Small intestine (tissue), 7 donors: ENCODE measurements around the gene DENND4B. TPM values are rescaled to one million over a fixed set of nuclear protein-coding genes. Genes with fewer than 3 reads are reported as not detected.
"Not testable (repeated sequence)": the region's sequence is repeated elsewhere in the genome, so short reads cannot be mapped to it uniquely, and the experiment has no call there.

ENCODE experiments used
- DNase-seq, 2 donors: peaks; one replicate each; pipeline versions ENCODE4 v3.0.0 to v3.0.0-alpha.2; 2013
- FAIRE-seq: peaks from 2 replicates; lab custom pipeline; 2012; peaks lifted over from hg19 to GRCh38; lab: Jason Lieb, UNC
- H3K27ac ChIP-seq, 3 donors: one replicate each; pipeline ENCODE4 v1.5.1; 2013; ENCODE audit warnings: low read length in 2 of 3, mild to moderate bottlenecking in 2 of 3, control low read depth in 1 of 3, inconsistent platforms in 1 of 3, low read depth in 1 of 3, moderate library complexity in 1 of 3
- H3K27me3 ChIP-seq, 3 donors: one replicate each; pipeline ENCODE4 v1.6.1; 2013; ENCODE audit warnings: low read length in 3 of 3, inconsistent platforms in 1 of 3; ENCODE audit not compliant: control insufficient read depth in 3 of 3, insufficient read depth in 3 of 3
- H3K36me3 ChIP-seq, 3 donors: one replicate each; pipeline ENCODE4 v1.6.1; 2013; ENCODE audit warnings: low read length in 3 of 3, inconsistent platforms in 1 of 3, low read depth in 1 of 3, mild to moderate bottlenecking in 1 of 3, moderate library complexity in 1 of 3; ENCODE audit not compliant: control insufficient read depth in 3 of 3, insufficient read depth in 2 of 3
- H3K4me1 ChIP-seq, 3 donors: one replicate each; pipeline ENCODE4 v1.6.1; 2013; ENCODE audit warnings: low read length in 2 of 3, inconsistent platforms in 1 of 3, low read depth in 1 of 3, mild to moderate bottlenecking in 1 of 3, moderate library complexity in 1 of 3; ENCODE audit not compliant: control insufficient read depth in 3 of 3, insufficient read depth in 2 of 3
- H3K4me3 ChIP-seq, 3 donors: one replicate each; pipeline ENCODE4 v1.5.1; 2013; ENCODE audit warnings: low read length in 3 of 3, control low read depth in 1 of 3, inconsistent platforms in 1 of 3, low read depth in 1 of 3, mild to moderate bottlenecking in 1 of 3, moderate library complexity in 1 of 3
- H3K9me3 ChIP-seq, 2 donors: one replicate each; pipeline ENCODE4 v1.6.1; 2013; ENCODE audit warnings: low read depth in 1 of 2, low read length in 1 of 2; ENCODE audit not compliant: control insufficient read depth in 2 of 2, insufficient read depth in 1 of 2
- WGBS, 3 donors: extraction: QIAGEN DNeasy Blood & Tissue Kit; methylation state at CpG; one replicate each; pipeline ENCODE4 v1.1.7; 2013; 5-methylcytosine and 5-hydroxymethylcytosine counted together
- polyA plus RNA-seq, 4 donors: library from polyadenylated mRNA; stranded (reverse) in 3 of 4; unstranded in 1 of 4; fragments of 200-250 nt in 3 of 4; fragments of 120-200 nt in 1 of 4; gene quantifications; one replicate each; pipeline versions ENCODE4 v1.2.1 to v1.2.3, GENCODE V29; 2013
- donor health status: healthy with polysubstance abuse.
- donor health status: control.
- donor health status: control.
- donor health status: Bipolar disorder and iron deficiency.
- donor health status: healthy.

DENND4B gene
- polyA plus RNA-seq, 4 donors = 18.9 to 35.6 (median 20.3) TPM

- DNase-seq = no peak
- Histone ChIP-seq H3K9me3 (peaks cover 0 to 3% of the 10 kb centered on the region in 2 donors), H3K27me3 (no peaks in the 10 kb centered on the region), H3K4me1 (no peaks in the 10 kb centered on the region), H3K36me3 (peaks cover 0 to 27% (median 3%) of the 10 kb centered on the region in 3 donors), H3K4me3 (no peak overlapping the region), H3K27ac (no peak overlapping the region)
- FAIRE-seq = no peak
- 96 to 100% (median 96%) methylated on average over 1 of the region's 1 CpG for WGBS, 3 donors
These were observed 40.1 kb downstream of the DENND4B start for GRCh38 chr1:153906396-153906795.

DNA sequence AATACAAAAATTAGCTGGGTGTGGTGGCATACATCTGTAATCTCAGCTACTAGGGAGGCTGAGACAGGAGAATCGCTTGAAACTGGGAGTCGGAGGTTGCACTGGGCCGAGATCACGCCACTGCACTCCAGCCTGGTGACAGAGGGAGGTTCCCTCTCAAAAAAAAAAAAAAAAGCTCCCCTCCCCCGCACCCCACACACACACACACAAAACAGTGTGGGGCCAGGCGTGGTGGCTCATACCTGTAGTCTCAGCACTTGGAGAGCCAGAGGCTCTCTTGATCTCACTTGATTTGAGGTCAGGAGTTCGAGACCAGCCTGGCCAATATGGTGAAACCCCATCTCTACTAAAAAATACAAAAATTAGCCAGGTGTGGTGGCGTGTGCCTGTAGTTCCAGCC lies 40.6 kb downstream of the DENND4B start:
- FAIRE-seq = not testable (repeated sequence)
- 94 to 98% (median 97%) methylated on average over 7 to 8 of the region's 8 CpGs for WGBS, 3 donors

GRCh38 chr1:153903841-153904455 lies 42.6 kb downstream of the DENND4B start:
- DNase-seq (no peak), FAIRE-seq (no peak)
- H3K9me3 ChIP-seq = peaks cover 0 to 3% of the 10 kb centered on the region in 2 donors
- peaks cover 3 to 35% (median 3%) of the 10 kb centered on the region in 3 donors for H3K36me3 ChIP-seq
- 86 to 96% (median 95%) methylated on average over 14 of the region's 14 CpGs for WGBS, 3 donors
- H3K4me1 ChIP-seq = no peaks in the 10 kb centered on the region
- no peak overlapping the region for H3K27ac ChIP-seq
- H3K27me3 ChIP-seq = no peaks in the 10 kb centered on the region
- H3K4me3 ChIP-seq = no peak overlapping the region

More for the DNA sequence above, 40.6 kb downstream of the DENND4B start:
- not testable (repeated sequence) for H3K9me3 ChIP-seq, H3K4me3 ChIP-seq, H3K27me3 ChIP-seq, H3K27ac ChIP-seq, DNase-seq, H3K4me1 ChIP-seq
- H3K36me3 ChIP-seq = peaks cover 0 to 27% (median 3%) of the 10 kb centered on the region in 3 donors

GRCh38 chr1:153899509-153899908 lies 47.0 kb downstream of the DENND4B start:
- DNase-seq (no peak), FAIRE-seq (no peak)
- Histone ChIP-seq H3K4me1 (peaks cover 0 to 2% (median 0%) of the 10 kb centered on the region in 3 donors), H3K4me3 (no peak overlapping the region), H3K27me3 (no peaks in the 10 kb centered on the region), H3K9me3 (no peaks in the 10 kb centered on the region), H3K36me3 (peaks cover 3 to 39% (median 3%) of the 10 kb centered on the region in 3 donors), H3K27ac (no peak overlapping the region)
- WGBS, 3 donors = 92 to 98% (median 98%) methylated on average over 6 of the region's 6 CpGs

DNA sequence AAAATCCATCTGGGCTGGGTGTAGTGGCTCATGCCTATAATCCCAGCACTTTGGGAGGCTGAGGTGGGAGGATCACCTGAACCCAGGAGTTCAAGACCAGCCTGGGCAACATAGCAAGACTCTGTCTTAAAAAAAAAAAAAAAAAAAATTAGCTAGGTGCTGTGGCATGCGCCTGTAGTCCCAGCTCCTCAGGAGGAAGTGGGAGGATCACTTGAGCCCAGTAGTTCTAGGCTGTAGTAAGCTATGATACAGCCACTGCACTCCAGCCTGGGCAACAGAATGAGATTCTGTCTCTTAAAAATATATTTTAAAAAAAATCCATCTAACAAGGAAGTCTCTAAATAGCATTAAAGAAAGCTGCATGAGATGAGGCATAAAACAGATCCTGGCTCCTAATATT lies 50.7 kb downstream of the DENND4B start:
- H3K27me3 ChIP-seq, H3K9me3 ChIP-seq, FAIRE-seq, H3K4me3 ChIP-seq, H3K4me1 ChIP-seq, DNase-seq, H3K27ac ChIP-seq: not testable (repeated sequence)
- 63 to 83% (median 75%) methylated on average over 1 of the region's 1 CpG for WGBS, 3 donors
- H3K36me3 ChIP-seq = peaks cover 2 to 45% (median 3%) of the 10 kb centered on the region in 3 donors

- not testable (repeated sequence) for H3K27ac ChIP-seq, H3K4me3 ChIP-seq, H3K9me3 ChIP-seq, FAIRE-seq, DNase-seq, H3K27me3 ChIP-seq
- H3K4me1 ChIP-seq = peaks cover 0 to 15% (median 6%) of the 10 kb centered on the region in 3 donors
- H3K36me3 ChIP-seq = peaks cover 0 to 38% (median 2%) of the 10 kb centered on the region in 3 donors
- WGBS, 3 donors = 96 to 98% (median 98%) methylated on average over 7 of the region's 7 CpGs
These were observed 55.5 kb downstream of the DENND4B start for GRCh38 chr1:153891042-153891441.

DNA sequence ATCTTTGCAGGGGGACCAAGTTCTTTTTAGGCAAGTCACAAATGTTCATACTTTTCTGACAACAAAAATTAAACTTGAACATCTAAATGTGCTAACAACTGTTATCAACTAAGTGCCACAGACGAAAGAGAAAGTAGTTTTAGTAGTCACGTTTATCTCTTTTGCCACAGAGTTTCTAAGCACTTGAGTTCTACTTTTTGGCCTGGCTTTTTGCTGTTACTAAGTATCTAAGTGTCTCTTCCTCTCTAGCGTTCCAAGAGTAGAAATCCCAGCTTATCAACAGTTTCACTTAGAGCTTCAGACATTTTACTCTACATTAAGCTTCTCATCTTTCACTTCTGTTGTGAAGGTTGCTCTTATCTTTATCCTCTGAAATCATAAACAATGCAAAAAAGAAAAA lies 58.0 kb downstream of the DENND4B start:
- FAIRE-seq (no peak), DNase-seq (peak; percentile 11 to 42)
- Histone ChIP-seq H3K27ac (no peak overlapping the region), H3K36me3 (peaks cover 0 to 27% (median 2%) of the 10 kb centered on the region in 3 donors), H3K4me1 (peaks cover 0 to 12% (median 6%) of the 10 kb centered on the region in 3 donors), H3K9me3 (no peaks in the 10 kb centered on the region), H3K4me3 (no peak overlapping the region), H3K27me3 (no peaks in the 10 kb centered on the region)
- WGBS, 3 donors = 2 to 9% (median 6%) methylated on average over 3 of the region's 3 CpGs

DNA sequence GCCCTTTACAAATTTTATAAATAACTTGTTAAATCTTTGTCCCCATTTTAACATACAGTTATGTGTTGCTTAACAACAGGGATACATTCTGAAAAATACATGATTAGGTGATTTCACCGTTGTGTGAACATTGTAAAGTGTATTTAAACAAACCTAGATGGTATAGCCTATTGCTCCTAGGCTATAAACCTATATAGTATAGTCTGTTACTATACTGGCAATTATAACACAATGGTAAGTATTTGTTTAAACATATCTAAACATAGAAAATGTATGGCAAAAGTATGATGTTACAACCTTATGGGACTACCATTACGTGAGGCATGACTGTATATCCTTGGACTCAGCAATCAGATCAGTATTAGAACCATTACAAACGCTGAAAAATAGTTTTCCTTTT lies 60.4 kb downstream of the DENND4B start:
- Histone ChIP-seq H3K4me3 (no peak overlapping the region), H3K27me3 (no peaks in the 10 kb centered on the region), H3K4me1 (peaks cover 7 to 27% (median 11%) of the 10 kb centered on the region in 3 donors), H3K27ac (no peak overlapping the region), H3K9me3 (no peaks in the 10 kb centered on the region), H3K36me3 (peaks cover 0 to 17% (median 0%) of the 10 kb centered on the region in 3 donors)
- FAIRE-seq = no peak
- WGBS, 3 donors = 78 to 93% (median 79%) methylated on average over 3 of the region's 3 CpGs
- DNase-seq = no peak
